BE2C (cell line): Measurements from ENCODE around the gene GRK4.

Experiments used
- DNase-seq: peaks from one replicate; pipeline ENCODE4 v3.0.0-alpha.2; 2020
- H3K27me3 ChIP-seq: fragments of 250-450 bp; sonication (Bioruptor Pico); 2 replicates; pipeline ENCODE4 v1.5.1; 2020; ENCODE audit warnings: mild to moderate bottlenecking
- H3K36me3 ChIP-seq: fragments of 250-450 bp; sonication (Bioruptor Pico); 2 replicates; pipeline ENCODE4 v1.5.1; 2020; ENCODE audit warnings: mild to moderate bottlenecking
- H3K4me1 ChIP-seq: fragments of 250-450 bp; sonication (Bioruptor Pico); 2 replicates; pipeline ENCODE4 v1.5.1; 2020
- H3K4me3 ChIP-seq: 2 replicates; pipeline ENCODE4 v1.5.1; 2011; ENCODE audit warnings: low read depth, low read length
- H3K9me3 ChIP-seq: fragments of 250-450 bp; sonication (Bioruptor Pico); 2 replicates; pipeline ENCODE4 v1.5.1; 2020
- CTCF ChIP-seq: IDR thresholded peaks from 2 replicates; pipeline ENCODE4 v1.5.1; 2012; ENCODE audit warnings: mild to moderate bottlenecking, low read depth, low read length

The GRK4 gene

GRCh38 chr4:2941138-2942036 is 22.0 kb upstream of the GRK4 start:
- no peaks in the 10 kb centered on the region for H3K9me3 ChIP-seq
- TF ChIP-seq CTCF = no peak
- no peak for DNase-seq
- H3K4me3 ChIP-seq = no peak overlapping the region
- peaks cover 15% of the 10 kb centered on the region for H3K4me1 ChIP-seq
- no peaks in the 10 kb centered on the region for H3K27me3 ChIP-seq
- peaks cover 91% of the 10 kb centered on the region for H3K36me3 ChIP-seq

- H3K4me1 ChIP-seq = peaks cover 11% of the 10 kb centered on the region
- H3K36me3 ChIP-seq = peaks cover 96% of the 10 kb centered on the region
- no peaks in the 10 kb centered on the region for H3K9me3 ChIP-seq
- TF ChIP-seq CTCF = no peak
- no peak for DNase-seq
- no peak overlapping the region for H3K4me3 ChIP-seq
- H3K27me3 ChIP-seq = no peaks in the 10 kb centered on the region
Measured at GRCh38 chr4:2942037-2942531, 21.3 kb upstream of the GRK4 start.

GRCh38 chr4:2942532-2943363 is 20.6 kb upstream of the GRK4 start:
- Histone ChIP-seq H3K4me3 (no peak overlapping the region), H3K27me3 (no peaks in the 10 kb centered on the region), H3K4me1 (peaks cover 4% of the 10 kb centered on the region), H3K36me3 (peaks cover 96% of the 10 kb centered on the region), H3K9me3 (no peaks in the 10 kb centered on the region)
- no peak for DNase-seq
- TF ChIP-seq CTCF = no peak

GRCh38 chr4:2943364-2944090 is 19.8 kb upstream of the GRK4 start:
- Histone ChIP-seq H3K9me3 (no peaks in the 10 kb centered on the region), H3K36me3 (peaks cover 95% of the 10 kb centered on the region), H3K4me3 (no peak overlapping the region), H3K4me1 (no peaks in the 10 kb centered on the region), H3K27me3 (no peaks in the 10 kb centered on the region)
- no peak for DNase-seq
- no peak for TF ChIP-seq CTCF

GRCh38 chr4:2944091-2944482 is 19.3 kb upstream of the GRK4 start:
- DNase-seq = no peak
- TF ChIP-seq CTCF = no peak
- H3K9me3 ChIP-seq = no peaks in the 10 kb centered on the region
- H3K4me1 ChIP-seq = no peaks in the 10 kb centered on the region
- no peak overlapping the region for H3K4me3 ChIP-seq
- no peaks in the 10 kb centered on the region for H3K27me3 ChIP-seq
- H3K36me3 ChIP-seq = peaks cover 95% of the 10 kb centered on the region
